WI38 (cell line): ENCODE measurements around the gene KRAS.

Experiments
- H3K4me3 ChIP-seq: 2 replicates; pipeline ENCODE4 v1.5.1; 2011; ENCODE audit warnings: low read depth, mild to moderate bottlenecking, control low read depth, low read length
- CTCF ChIP-seq: IDR thresholded peaks from 2 replicates; pipeline ENCODE4 v1.5.1; 2012; ENCODE audit warnings: low read depth, mild to moderate bottlenecking, control low read depth, low read length

Gene KRAS

GRCh38 chr12:25184132-25184531 lies 66.6 kb downstream of the KRAS start:
- H3K4me3 ChIP-seq, result no peak overlapping the region
- no peak for TF ChIP-seq CTCF

- no peak overlapping the region for H3K4me3 ChIP-seq
- TF ChIP-seq CTCF, result no peak
Observed at GRCh38 chr12:25182765-25183164, 68.0 kb downstream of the KRAS start.

- TF ChIP-seq CTCF, result no peak
- H3K4me3 ChIP-seq, result no peak overlapping the region
Observed at GRCh38 chr12:25162866-25163265, 87.9 kb downstream of the KRAS start.

GRCh38 chr12:25156061-25156460 lies 94.7 kb downstream of the KRAS start:
- no peak overlapping the region for H3K4me3 ChIP-seq
- no peak for TF ChIP-seq CTCF

- TF ChIP-seq CTCF, result peak; percentile 12; the same call in 1 of the 2 replicates
- no peak overlapping the region for H3K4me3 ChIP-seq
Observed at GRCh38 chr12:25155022-25155576, 95.6 kb downstream of the KRAS start.
